Upper lobe of left lung (tissue), 4 donors: ENCODE data around the gene PDLIM1.

Experiments
- EP300 ChIP-seq, 4 donors: sonication (generic); formaldehyde crosslinking; IDR thresholded peaks; one replicate each; pipeline ENCODE4 v1.5.1; 2017; ENCODE audit warnings: antibody characterized with exemption in 4 of 4, control low read depth in 2 of 4
- POLR2A ChIP-seq, 4 donors: fragments of 450-650 bp; IDR thresholded peaks; one replicate each; pipeline ENCODE4 v1.5.1; 2016 to 2017; ENCODE audit warnings: antibody characterized with exemption in 4 of 4, mild to moderate bottlenecking in 2 of 4
- TF ChIP-seq, protein P1 (sequence below), 6 experiments: fragments of 450-650 bp in 4 of 6; fragments of 200-600 bp in 2 of 6; sonication (generic) in 2 of 6; IDR thresholded peaks; one replicate each; pipeline ENCODE4 v1.5.1; 2016 to 2019; ENCODE audit warnings: antibody characterized with exemption in 6 of 6

DNA sequence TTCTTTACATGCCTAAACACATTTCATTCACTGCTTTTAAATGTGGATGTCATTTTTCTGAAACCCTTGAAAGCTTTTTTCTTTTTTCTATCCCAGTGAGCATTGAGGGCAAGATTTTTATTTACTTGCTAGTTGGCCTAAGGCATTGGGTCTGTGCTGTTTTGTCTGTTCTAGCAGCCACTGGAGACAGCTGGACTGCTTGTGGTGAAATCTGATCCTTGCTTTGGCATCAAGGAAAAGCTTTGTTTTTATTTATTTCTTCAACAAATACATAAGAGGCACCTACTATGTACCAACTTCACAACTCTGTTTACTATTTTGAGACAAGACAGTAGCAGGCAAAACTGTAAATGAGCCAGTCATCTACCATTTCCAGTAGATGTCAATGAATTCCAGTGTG lies 28.4 kb upstream of the PDLIM1 start:
- TF ChIP-seq, protein P1, sequence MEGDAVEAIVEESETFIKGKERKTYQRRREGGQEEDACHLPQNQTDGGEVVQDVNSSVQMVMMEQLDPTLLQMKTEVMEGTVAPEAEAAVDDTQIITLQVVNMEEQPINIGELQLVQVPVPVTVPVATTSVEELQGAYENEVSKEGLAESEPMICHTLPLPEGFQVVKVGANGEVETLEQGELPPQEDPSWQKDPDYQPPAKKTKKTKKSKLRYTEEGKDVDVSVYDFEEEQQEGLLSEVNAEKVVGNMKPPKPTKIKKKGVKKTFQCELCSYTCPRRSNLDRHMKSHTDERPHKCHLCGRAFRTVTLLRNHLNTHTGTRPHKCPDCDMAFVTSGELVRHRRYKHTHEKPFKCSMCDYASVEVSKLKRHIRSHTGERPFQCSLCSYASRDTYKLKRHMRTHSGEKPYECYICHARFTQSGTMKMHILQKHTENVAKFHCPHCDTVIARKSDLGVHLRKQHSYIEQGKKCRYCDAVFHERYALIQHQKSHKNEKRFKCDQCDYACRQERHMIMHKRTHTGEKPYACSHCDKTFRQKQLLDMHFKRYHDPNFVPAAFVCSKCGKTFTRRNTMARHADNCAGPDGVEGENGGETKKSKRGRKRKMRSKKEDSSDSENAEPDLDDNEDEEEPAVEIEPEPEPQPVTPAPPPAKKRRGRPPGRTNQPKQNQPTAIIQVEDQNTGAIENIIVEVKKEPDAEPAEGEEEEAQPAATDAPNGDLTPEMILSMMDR (IDR thresholded peaks at IDR 0.05) = no peak
- TF ChIP-seq POLR2A (IDR thresholded peaks at IDR 0.05) (no peak), EP300 (IDR thresholded peaks at IDR 0.05) (no peak)
